ENCODE measurements around the gene SEL1L3.

The SEL1L3 gene

DNA sequence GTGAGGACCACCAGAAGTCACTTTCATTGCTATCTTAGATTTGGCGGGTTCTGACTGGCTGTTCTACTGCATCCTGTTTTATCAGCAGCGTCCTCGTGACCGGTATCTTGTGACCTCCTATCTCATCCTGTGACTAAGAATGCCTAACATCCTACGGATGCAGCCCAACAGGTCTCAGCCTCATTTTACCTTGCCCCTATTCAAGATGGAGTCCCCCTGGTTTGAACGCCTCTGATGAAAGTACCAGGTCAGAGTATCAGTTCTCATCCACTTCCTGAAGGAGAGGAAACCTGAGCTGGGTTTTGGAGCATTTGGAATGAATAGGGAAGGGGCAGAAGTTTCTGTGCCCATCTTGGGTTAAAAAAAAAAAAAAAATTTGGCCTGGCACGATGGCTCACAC lies 136.9 kb downstream of the SEL1L3 start:
- H4K8ac ChIP-seq (ENCODE audit: low read length): no peak overlapping the region
- WGBS: 76% methylated on average over 7 of the region's 7 CpGs
- no peak overlapping the region for H3K4me3 ChIP-seq (ENCODE audit: insufficient read depth in 1 of 2, low read depth in 1 of 2, low read length in 2 of 2)
- H2BK12ac ChIP-seq (ENCODE audit: low read length in 2 of 2): no peak overlapping the region
- no peak overlapping the region for H3K4ac ChIP-seq (ENCODE audit: low read depth in 1 of 2, low read length in 2 of 2)
- no peaks in the 10 kb centered on the region for H3K79me1 ChIP-seq (replicated peaks; ENCODE audit: low read length, poor library complexity, severe bottlenecking)
- H3K9ac ChIP-seq (ENCODE audit: low read length): no peak overlapping the region
- H3K9me3 ChIP-seq (ENCODE audit: control insufficient read depth, low read length): no peaks in the 10 kb centered on the region
- H3K4me2 ChIP-seq (ENCODE audit: low read length, poor library complexity, severe bottlenecking): no peak overlapping the region
- H3K14ac ChIP-seq (ENCODE audit: low read length in 2 of 2): no peak overlapping the region
- peaks cover 0 to 8% of the 10 kb centered on the region in 2 experiments for H3K27me3 ChIP-seq (ENCODE audit: control insufficient read depth in 1 of 2, insufficient read depth in 1 of 2, low read length in 2 of 2)
- no peak overlapping the region for H3K23ac ChIP-seq (ENCODE audit: low read length in 2 of 2)
- H3K27ac ChIP-seq (ENCODE audit: low read length, poor library complexity, severe bottlenecking): no peak overlapping the region
- H2AFZ ChIP-seq (ENCODE audit: low read depth, low read length): no peak overlapping the region
- no peaks in the 10 kb centered on the region for H3K36me3 ChIP-seq (ENCODE audit: control insufficient read depth in 1 of 2, insufficient read depth in 2 of 2, low read depth in 1 of 2, low read length in 2 of 2)
- no peak for DNase-seq
- H3K4me1 ChIP-seq (ENCODE audit: control insufficient read depth, insufficient read depth, low read depth, low read length): peaks cover 7% of the 10 kb centered on the region
- no peak overlapping the region for H2AK5ac ChIP-seq (ENCODE audit: low read length, severe bottlenecking)
- no peak overlapping the region for H2BK15ac ChIP-seq (ENCODE audit: low read depth, poor library complexity, severe bottlenecking)
- H3K18ac ChIP-seq (ENCODE audit: low read depth in 1 of 2, low read length in 2 of 2): no peak overlapping the region
- H2BK120ac ChIP-seq (ENCODE audit: low read depth, low read length): no peak overlapping the region
- no peak overlapping the region for H2BK5ac ChIP-seq (ENCODE audit: low read depth, low read length, poor library complexity, severe bottlenecking)
- H4K91ac ChIP-seq (ENCODE audit: low read length): no peak overlapping the region

DNA sequence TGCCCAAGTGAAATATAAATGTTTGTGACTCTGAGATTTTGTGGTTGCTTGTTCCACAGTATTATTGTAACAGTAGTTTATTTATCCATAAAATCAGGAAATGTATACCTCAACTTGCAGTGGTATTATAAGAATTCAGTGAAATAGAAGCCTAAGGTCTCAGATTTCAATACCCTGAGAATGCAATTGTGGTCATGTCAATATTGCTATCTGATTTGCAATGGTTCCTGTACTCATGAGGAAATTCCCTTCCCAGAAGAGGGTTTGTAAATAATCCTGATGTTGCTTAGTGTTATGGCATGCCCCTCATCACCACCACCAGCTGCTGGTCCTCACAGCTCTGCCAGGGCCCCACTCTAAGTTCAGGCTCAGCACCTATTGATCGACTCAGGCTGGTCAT lies 139.4 kb downstream of the SEL1L3 start:
- no peak overlapping the region for H3K23ac ChIP-seq (ENCODE audit: low read length in 2 of 2)
- 100% methylated on average over 1 of the region's 1 CpG for WGBS
- no peak overlapping the region for H4K91ac ChIP-seq (ENCODE audit: low read length)
- H2AK5ac ChIP-seq (ENCODE audit: low read length, severe bottlenecking): no peak overlapping the region
- peaks cover 7% of the 10 kb centered on the region for H3K4me1 ChIP-seq (ENCODE audit: control insufficient read depth, insufficient read depth, low read depth, low read length)
- H3K14ac ChIP-seq (ENCODE audit: low read length in 2 of 2): no peak overlapping the region
- H2AFZ ChIP-seq (ENCODE audit: low read depth, low read length): no peak overlapping the region
- H3K4ac ChIP-seq (ENCODE audit: low read depth in 1 of 2, low read length in 2 of 2): no peak overlapping the region
- no peak overlapping the region for H2BK5ac ChIP-seq (ENCODE audit: low read depth, low read length, poor library complexity, severe bottlenecking)
- H2BK15ac ChIP-seq (ENCODE audit: low read depth, poor library complexity, severe bottlenecking): no peak overlapping the region
- no peak overlapping the region for H3K4me3 ChIP-seq (ENCODE audit: insufficient read depth in 1 of 2, low read depth in 1 of 2, low read length in 2 of 2)
- no peak overlapping the region for H3K4me2 ChIP-seq (ENCODE audit: low read length, poor library complexity, severe bottlenecking)
- no peak overlapping the region for H3K9ac ChIP-seq (ENCODE audit: low read length)
- no peaks in the 10 kb centered on the region for H3K36me3 ChIP-seq (ENCODE audit: control insufficient read depth in 1 of 2, insufficient read depth in 2 of 2, low read depth in 1 of 2, low read length in 2 of 2)
- no peak overlapping the region for H3K18ac ChIP-seq (ENCODE audit: low read depth in 1 of 2, low read length in 2 of 2)
- no peak overlapping the region for H2BK12ac ChIP-seq (ENCODE audit: low read length in 2 of 2)
- H4K8ac ChIP-seq (ENCODE audit: low read length): no peak overlapping the region
- H3K9me3 ChIP-seq (ENCODE audit: control insufficient read depth, low read length): no peaks in the 10 kb centered on the region
- H2BK120ac ChIP-seq (ENCODE audit: low read depth, low read length): no peak overlapping the region
- no peak for DNase-seq
- no peak overlapping the region for H3K27ac ChIP-seq (ENCODE audit: low read length, poor library complexity, severe bottlenecking)
- H3K27me3 ChIP-seq (ENCODE audit: control insufficient read depth in 1 of 2, insufficient read depth in 1 of 2, low read length in 2 of 2): peaks cover 0 to 4% of the 10 kb centered on the region in 2 experiments
- no peaks in the 10 kb centered on the region for H3K79me1 ChIP-seq (replicated peaks; ENCODE audit: low read length, poor library complexity, severe bottlenecking)

DNA sequence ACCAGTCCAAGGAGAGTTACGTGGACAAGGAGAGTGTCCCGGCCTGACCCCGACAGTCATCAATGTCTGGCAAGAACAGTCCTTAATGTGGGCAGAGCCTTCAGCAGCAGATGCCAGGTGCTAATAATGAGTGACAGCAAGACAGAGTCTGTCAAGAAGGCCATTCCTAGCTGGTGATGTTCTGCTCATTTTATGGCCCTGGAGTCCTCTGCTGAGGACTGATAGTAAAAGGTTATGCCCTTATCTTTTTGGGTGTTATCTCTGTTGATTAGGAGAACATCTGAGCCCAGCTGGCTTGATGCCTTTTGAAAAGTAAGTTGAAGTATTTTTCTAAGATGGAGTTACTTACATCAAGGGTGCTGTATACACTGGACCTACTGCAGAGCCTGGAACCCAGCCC lies 139.8 kb downstream of the SEL1L3 start:
- Histone ChIP-seq H3K27me3 (ENCODE audit: control insufficient read depth in 1 of 2, insufficient read depth in 1 of 2, low read length in 2 of 2) (peaks cover 0 to 4% of the 10 kb centered on the region in 2 experiments), H3K36me3 (ENCODE audit: control insufficient read depth in 1 of 2, insufficient read depth in 2 of 2, low read depth in 1 of 2, low read length in 2 of 2) (no peaks in the 10 kb centered on the region), H3K4me1 (ENCODE audit: control insufficient read depth, insufficient read depth, low read depth, low read length) (peaks cover 5% of the 10 kb centered on the region), H2BK12ac (ENCODE audit: low read length in 2 of 2) (no peak overlapping the region), H3K9ac (ENCODE audit: low read length) (no peak overlapping the region), H3K4me2 (ENCODE audit: low read length, poor library complexity, severe bottlenecking) (no peak overlapping the region), H2BK120ac (ENCODE audit: low read depth, low read length) (no peak overlapping the region), H3K27ac (ENCODE audit: low read length, poor library complexity, severe bottlenecking) (no peak overlapping the region), H4K91ac (ENCODE audit: low read length) (no peak overlapping the region), H3K9me3 (ENCODE audit: control insufficient read depth, low read length) (no peaks in the 10 kb centered on the region), H3K79me1 (replicated peaks; ENCODE audit: low read length, poor library complexity, severe bottlenecking) (no peaks in the 10 kb centered on the region), H3K14ac (ENCODE audit: low read length in 2 of 2) (no peak overlapping the region), H2BK15ac (ENCODE audit: low read depth, poor library complexity, severe bottlenecking) (no peak overlapping the region), H2AK5ac (ENCODE audit: low read length, severe bottlenecking) (no peak overlapping the region), H3K23ac (ENCODE audit: low read length in 2 of 2) (no peak overlapping the region), H2BK5ac (ENCODE audit: low read depth, low read length, poor library complexity, severe bottlenecking) (no peak overlapping the region), H3K18ac (ENCODE audit: low read depth in 1 of 2, low read length in 2 of 2) (no peak overlapping the region), H3K4ac (ENCODE audit: low read depth in 1 of 2, low read length in 2 of 2) (no peak overlapping the region), H3K4me3 (ENCODE audit: insufficient read depth in 1 of 2, low read depth in 1 of 2, low read length in 2 of 2) (no peak overlapping the region), H2AFZ (ENCODE audit: low read depth, low read length) (no peak overlapping the region), H4K8ac (ENCODE audit: low read length) (no peak overlapping the region)
- 80% methylated on average over 3 of the region's 3 CpGs for WGBS
- DNase-seq: no peak

DNA sequence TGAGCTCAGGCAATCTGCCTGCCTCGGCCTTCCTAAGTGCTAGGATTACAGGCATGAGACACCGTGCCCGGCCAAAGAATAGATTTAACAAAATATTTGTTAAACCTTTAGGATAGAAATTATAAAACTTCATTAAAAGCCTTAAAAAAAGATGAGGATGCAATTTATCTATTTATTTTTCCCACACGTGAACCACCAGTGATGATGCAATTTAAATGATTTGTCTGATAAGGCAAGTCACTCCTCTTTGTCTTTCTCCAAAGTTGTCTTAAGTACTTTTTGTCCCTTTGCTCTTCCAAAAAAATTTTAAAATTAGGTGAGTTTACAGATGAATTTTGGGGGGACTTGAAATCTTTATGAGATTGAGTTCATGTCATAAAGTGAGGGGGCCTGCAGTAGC lies 149.0 kb downstream of the SEL1L3 start:
- 71% methylated on average over 1 of the region's 4 CpGs for WGBS
- Histone ChIP-seq H2BK15ac (ENCODE audit: low read depth, poor library complexity, severe bottlenecking) (no peak overlapping the region), H3K4me2 (ENCODE audit: low read length, poor library complexity, severe bottlenecking) (no peak overlapping the region), H3K27me3 (ENCODE audit: control insufficient read depth in 1 of 2, insufficient read depth in 1 of 2, low read length in 2 of 2) (no peaks in the 10 kb centered on the region), H3K4me3 (ENCODE audit: insufficient read depth in 1 of 2, low read depth in 1 of 2, low read length in 2 of 2) (no peak overlapping the region), H3K18ac (ENCODE audit: low read depth in 1 of 2, low read length in 2 of 2) (no peak overlapping the region), H2BK5ac (ENCODE audit: low read depth, low read length, poor library complexity, severe bottlenecking) (no peak overlapping the region), H3K9ac (ENCODE audit: low read length) (no peak overlapping the region), H2AK5ac (ENCODE audit: low read length, severe bottlenecking) (no peak overlapping the region), H3K27ac (ENCODE audit: low read length, poor library complexity, severe bottlenecking) (no peak overlapping the region), H4K91ac (ENCODE audit: low read length) (no peak overlapping the region), H2BK120ac (ENCODE audit: low read depth, low read length) (no peak overlapping the region), H4K8ac (ENCODE audit: low read length) (no peak overlapping the region), H3K9me3 (ENCODE audit: control insufficient read depth, low read length) (no peaks in the 10 kb centered on the region), H3K4ac (ENCODE audit: low read depth in 1 of 2, low read length in 2 of 2) (no peak overlapping the region), H2AFZ (ENCODE audit: low read depth, low read length) (no peak overlapping the region), H3K79me1 (replicated peaks; ENCODE audit: low read length, poor library complexity, severe bottlenecking) (no peaks in the 10 kb centered on the region), H3K4me1 (ENCODE audit: control insufficient read depth, insufficient read depth, low read depth, low read length) (no peaks in the 10 kb centered on the region), H3K36me3 (ENCODE audit: control insufficient read depth in 1 of 2, insufficient read depth in 2 of 2, low read depth in 1 of 2, low read length in 2 of 2) (no peaks in the 10 kb centered on the region), H2BK12ac (ENCODE audit: low read length in 2 of 2) (no peak overlapping the region), H3K23ac (ENCODE audit: low read length in 2 of 2) (no peak overlapping the region), H3K14ac (ENCODE audit: low read length in 2 of 2) (no peak overlapping the region)
- DNase-seq: no peak

Measured in mesenchymal stem cell (in vitro differentiated cells and primary cell).